HG02678 (cell line): ENCODE data around the gene ITFG2.
"Not testable (repeated sequence)": the region's sequence is repeated elsewhere in the genome, so short reads cannot be mapped to it uniquely, and the experiment has no call there.

Experiments used
- ATAC-seq: cut with Tn5 transposase; IDR thresholded peaks from one replicate; pipeline ENCODE4 v1.9.1; 2021; ENCODE audit warnings: mild to moderate bottlenecking, moderate library complexity; ENCODE audit not compliant: unreplicated experiment

ITFG2 gene

GRCh38 chr12:2858944-2859421 is 46.5 kb downstream of the ITFG2 start:
- ATAC-seq = no peak

- no peak for ATAC-seq
Measured at GRCh38 chr12:2860170-2860569, 47.7 kb downstream of the ITFG2 start.

- ATAC-seq = no peak
Measured at GRCh38 chr12:2862876-2863275, 50.4 kb downstream of the ITFG2 start.

- not testable (repeated sequence) for ATAC-seq
Measured at GRCh38 chr12:2863402-2863801, 50.9 kb downstream of the ITFG2 start.

- ATAC-seq = no peak
Measured at GRCh38 chr12:2864198-2864597, 51.7 kb downstream of the ITFG2 start.

GRCh38 chr12:2868986-2869632 is 56.6 kb downstream of the ITFG2 start:
- not testable (repeated sequence) for ATAC-seq
